Small intestine (tissue), 7 donors: ENCODE data around the gene MAPRE3. TPM values are rescaled to one million over a fixed set of nuclear protein-coding genes. Genes with fewer than 3 reads are reported as not detected.
A peak's percentile ranks its signal among the peaks of the same experiment; 100 is the strongest.

ENCODE experiments used
- DNase-seq, 2 donors: peaks; one replicate each; pipeline versions ENCODE4 v3.0.0 to v3.0.0-alpha.2; 2013
- FAIRE-seq: peaks from 2 replicates; lab custom pipeline; 2012; peaks lifted over from hg19 to GRCh38; lab: Jason Lieb, UNC
- H3K27ac ChIP-seq, 3 donors: one replicate each; pipeline ENCODE4 v1.5.1; 2013; ENCODE audit warnings: low read length in 2 of 3, mild to moderate bottlenecking in 2 of 3, control low read depth in 1 of 3, inconsistent platforms in 1 of 3, low read depth in 1 of 3, moderate library complexity in 1 of 3
- H3K27me3 ChIP-seq, 3 donors: one replicate each; pipeline ENCODE4 v1.6.1; 2013; ENCODE audit warnings: low read length in 3 of 3, inconsistent platforms in 1 of 3; ENCODE audit not compliant: control insufficient read depth in 3 of 3, insufficient read depth in 3 of 3
- H3K36me3 ChIP-seq, 3 donors: one replicate each; pipeline ENCODE4 v1.6.1; 2013; ENCODE audit warnings: low read length in 3 of 3, inconsistent platforms in 1 of 3, low read depth in 1 of 3, mild to moderate bottlenecking in 1 of 3, moderate library complexity in 1 of 3; ENCODE audit not compliant: control insufficient read depth in 3 of 3, insufficient read depth in 2 of 3
- H3K4me1 ChIP-seq, 3 donors: one replicate each; pipeline ENCODE4 v1.6.1; 2013; ENCODE audit warnings: low read length in 2 of 3, inconsistent platforms in 1 of 3, low read depth in 1 of 3, mild to moderate bottlenecking in 1 of 3, moderate library complexity in 1 of 3; ENCODE audit not compliant: control insufficient read depth in 3 of 3, insufficient read depth in 2 of 3
- H3K4me3 ChIP-seq, 3 donors: one replicate each; pipeline ENCODE4 v1.5.1; 2013; ENCODE audit warnings: low read length in 3 of 3, control low read depth in 1 of 3, inconsistent platforms in 1 of 3, low read depth in 1 of 3, mild to moderate bottlenecking in 1 of 3, moderate library complexity in 1 of 3
- H3K9me3 ChIP-seq, 2 donors: one replicate each; pipeline ENCODE4 v1.6.1; 2013; ENCODE audit warnings: low read depth in 1 of 2, low read length in 1 of 2; ENCODE audit not compliant: control insufficient read depth in 2 of 2, insufficient read depth in 1 of 2
- WGBS, 3 donors: extraction: QIAGEN DNeasy Blood & Tissue Kit; methylation state at CpG; one replicate each; pipeline ENCODE4 v1.1.7; 2013; 5-methylcytosine and 5-hydroxymethylcytosine counted together
- polyA plus RNA-seq, 4 donors: library from polyadenylated mRNA; stranded (reverse) in 3 of 4; unstranded in 1 of 4; fragments of 200-250 nt in 3 of 4; fragments of 120-200 nt in 1 of 4; gene quantifications; one replicate each; pipeline versions ENCODE4 v1.2.1 to v1.2.3, GENCODE V29; 2013
- donor health status: healthy with polysubstance abuse.
- donor health status: control.
- donor health status: control.
- donor health status: Bipolar disorder and iron deficiency.
- donor health status: healthy.

The MAPRE3 gene
- polyA plus RNA-seq, 4 donors, result 2.9 to 11.1 (median 6.0) TPM

GRCh38 chr2:27038631-27039339, 68.3 kb downstream of the MAPRE3 start:
- no peak for FAIRE-seq
- WGBS, 3 donors, result 85 to 87% (median 87%) methylated on average over 17 of the region's 17 CpGs

GRCh38 chr2:27039426-27039825, 69.0 kb downstream of the MAPRE3 start:
- Histone ChIP-seq H3K9me3 (no peaks in the 10 kb centered on the region), H3K36me3 (peaks cover 21 to 80% (median 35%) of the 10 kb centered on the region in 3 donors), H3K4me3 (no peak overlapping the region), H3K4me1 (peaks cover 0 to 30% (median 0%) of the 10 kb centered on the region in 3 donors), H3K27ac (no peak overlapping the region), H3K27me3 (no peaks in the 10 kb centered on the region)
- DNase-seq (no peak), FAIRE-seq (no peak)
- WGBS, 3 donors, result 87 to 93% (median 89%) methylated on average over 6 of the region's 6 CpGs

More at GRCh38 chr2:27038631-27039339, 68.3 kb downstream of the MAPRE3 start:
- Histone ChIP-seq H3K27me3 (no peaks in the 10 kb centered on the region), H3K27ac (no peak overlapping the region), H3K4me3 (no peak overlapping the region), H3K4me1 (peaks cover 5 to 33% (median 5%) of the 10 kb centered on the region in 3 donors), H3K36me3 (peaks cover 21 to 80% (median 35%) of the 10 kb centered on the region in 3 donors), H3K9me3 (no peaks in the 10 kb centered on the region)
- no peak for DNase-seq

DNA sequence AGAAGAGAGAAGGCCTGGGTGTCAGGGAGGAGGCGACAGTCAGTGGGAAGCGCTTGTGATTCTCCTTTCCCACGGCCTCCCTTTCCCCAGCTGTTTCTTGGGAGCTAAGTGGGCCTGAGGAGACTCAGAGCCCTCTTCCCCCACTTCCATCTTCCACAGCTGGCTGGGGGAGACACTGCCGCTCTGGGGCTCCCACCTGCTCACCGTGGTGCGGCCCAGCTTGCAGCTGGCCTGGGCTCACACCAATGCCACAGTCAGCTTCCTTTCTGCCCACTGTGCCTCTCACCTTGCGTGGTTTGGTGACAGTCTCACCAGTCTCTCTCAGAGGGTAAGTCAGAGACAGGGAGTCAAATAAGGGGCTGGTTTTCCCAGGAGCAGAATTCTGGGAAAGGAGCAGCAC, 69.4 kb downstream of the MAPRE3 start:
- FAIRE-seq, result no peak
- no peaks in the 10 kb centered on the region for H3K27me3 ChIP-seq
- WGBS, 3 donors, result 93 to 99% (median 95%) methylated on average over 7 of the region's 7 CpGs
- no peak overlapping the region for H3K4me3 ChIP-seq
- H3K9me3 ChIP-seq, result no peaks in the 10 kb centered on the region
- no peak for DNase-seq
- H3K27ac ChIP-seq, result no peak overlapping the region
- H3K4me1 ChIP-seq, result peaks cover 0 to 30% (median 0%) of the 10 kb centered on the region in 3 donors
- H3K36me3 ChIP-seq, result peaks cover 21 to 78% (median 35%) of the 10 kb centered on the region in 3 donors

- H3K36me3 ChIP-seq, result peaks cover 20 to 73% (median 34%) of the 10 kb centered on the region in 3 donors
- 62 to 79% (median 66%) methylated on average over 8 of the region's 8 CpGs for WGBS, 3 donors
These were observed 69.8 kb downstream of the MAPRE3 start for GRCh38 chr2:27040282-27040681.

GRCh38 chr2:27041752-27042151, 71.3 kb downstream of the MAPRE3 start:
- Histone ChIP-seq H3K36me3 (peaks cover 20 to 59% (median 24%) of the 10 kb centered on the region in 3 donors), H3K27me3 (no peaks in the 10 kb centered on the region), H3K27ac (no peak overlapping the region), H3K4me3 (no peak overlapping the region), H3K9me3 (no peaks in the 10 kb centered on the region), H3K4me1 (peaks cover 0 to 30% (median 0%) of the 10 kb centered on the region in 3 donors)
- FAIRE-seq (no peak), DNase-seq (no peak)
- 64 to 81% (median 77%) methylated on average over 5 of the region's 5 CpGs for WGBS, 3 donors

More at GRCh38 chr2:27040282-27040681, 69.8 kb downstream of the MAPRE3 start:
- H3K4me1 ChIP-seq, result peaks cover 0 to 30% (median 0%) of the 10 kb centered on the region in 3 donors
- H3K27me3 ChIP-seq, result no peaks in the 10 kb centered on the region
- FAIRE-seq (no peak), DNase-seq (peak in 1 of 2 donors; percentile 49)
- no peaks in the 10 kb centered on the region for H3K9me3 ChIP-seq
- H3K4me3 ChIP-seq, result no peak overlapping the region
- H3K27ac ChIP-seq, result no peak overlapping the region

DNA sequence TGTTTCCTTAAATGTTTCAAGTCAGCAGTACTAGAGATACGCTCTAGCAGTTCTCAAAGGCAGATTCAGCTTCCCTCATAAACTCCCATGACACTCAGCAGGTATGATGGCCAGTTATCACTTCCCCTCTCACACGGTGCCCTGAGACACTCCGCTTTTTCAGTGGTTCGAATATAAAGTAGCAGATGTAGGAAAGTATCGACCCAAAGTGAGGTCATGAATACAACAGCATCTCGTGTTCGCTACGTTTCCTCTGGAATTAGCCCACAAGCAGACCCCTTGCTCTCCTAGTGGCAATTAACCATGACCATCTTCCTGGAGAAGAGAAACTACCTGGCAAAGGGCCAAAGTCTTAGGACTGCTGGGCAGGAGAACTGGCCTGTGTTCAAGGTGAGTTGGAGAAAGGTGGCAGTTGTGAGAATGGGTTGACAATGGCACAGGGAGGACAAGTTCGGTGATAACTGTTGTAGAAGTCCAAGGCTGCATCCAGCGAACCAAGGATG, 71.8 kb downstream of the MAPRE3 start:
- Histone ChIP-seq H3K9me3 (no peaks in the 10 kb centered on the region), H3K27me3 (no peaks in the 10 kb centered on the region), H3K4me1 (peaks cover 0 to 30% (median 0%) of the 10 kb centered on the region in 3 donors), H3K27ac (no peak overlapping the region), H3K36me3 (peaks cover 19 to 54% (median 24%) of the 10 kb centered on the region in 3 donors), H3K4me3 (no peak overlapping the region)
- no peak for FAIRE-seq
- WGBS, 3 donors, result 77 to 85% (median 82%) methylated on average over 10 of the region's 10 CpGs
- DNase-seq, result peak in 1 of 2 donors; percentile 21

DNA sequence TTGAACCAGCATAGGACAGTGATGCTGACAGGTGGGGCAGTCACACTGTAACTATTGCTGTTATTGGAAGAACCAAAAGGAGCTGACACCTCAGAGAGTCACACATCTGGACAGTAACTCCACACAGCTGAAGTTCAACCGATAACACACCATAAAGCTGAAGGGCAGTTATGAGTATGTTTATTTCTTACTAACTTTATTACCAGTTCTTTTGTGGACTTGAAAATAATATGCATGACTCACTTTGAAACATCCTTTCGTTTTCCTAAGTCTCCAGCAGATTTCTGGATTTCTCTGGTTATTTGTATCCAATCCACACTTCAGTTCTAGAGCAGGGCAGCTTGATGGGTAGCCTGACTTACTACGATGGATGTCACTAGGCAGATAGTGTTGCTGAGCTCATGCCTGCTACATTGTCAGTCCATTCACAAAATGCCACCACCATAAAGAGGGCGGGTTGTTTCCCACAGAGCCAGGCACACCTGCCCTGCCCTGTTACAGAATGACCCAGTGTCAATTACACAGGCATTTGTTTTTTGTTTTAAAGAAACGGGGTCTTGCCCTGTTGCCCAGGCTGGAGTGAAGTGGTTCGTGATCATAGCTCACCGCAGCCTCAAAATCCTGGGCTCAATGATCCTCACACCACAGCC, 72.7 kb downstream of the MAPRE3 start:
- peak; percentile 58 to 62 for DNase-seq
- Histone ChIP-seq H3K27me3 (no peaks in the 10 kb centered on the region), H3K9me3 (no peaks in the 10 kb centered on the region), H3K4me3 (no peak overlapping the region), H3K27ac (peak overlapping the region in 2 of 3 donors; percentile 16 to 59), H3K4me1 (peaks cover 0 to 30% (median 0%) of the 10 kb centered on the region in 3 donors), H3K36me3 (peaks cover 10 to 45% (median 16%) of the 10 kb centered on the region in 3 donors)
- 43 to 75% (median 58%) methylated on average over 7 of the region's 7 CpGs for WGBS, 3 donors
- no peak for FAIRE-seq
